D721Med (cell line): ENCODE data around the gene TIMM21.

Source experiments
- DNase-seq: peaks from one replicate; pipeline ENCODE4 v3.0.0; 2011; ENCODE audit warnings: low spot score; ENCODE audit not compliant: insufficient read length
- FAIRE-seq: peaks from 2 replicates; lab custom pipeline; 2011; peaks lifted over from hg19 to GRCh38; lab: Jason Lieb, UNC
- CTCF ChIP-seq: IDR thresholded peaks from 2 replicates; pipeline ENCODE4 v1.5.1; 2012; ENCODE audit warnings: mild to moderate bottlenecking, control low read depth; ENCODE audit not compliant: insufficient read depth; ENCODE audit errors: missing control alignments

Gene TIMM21, protein sequence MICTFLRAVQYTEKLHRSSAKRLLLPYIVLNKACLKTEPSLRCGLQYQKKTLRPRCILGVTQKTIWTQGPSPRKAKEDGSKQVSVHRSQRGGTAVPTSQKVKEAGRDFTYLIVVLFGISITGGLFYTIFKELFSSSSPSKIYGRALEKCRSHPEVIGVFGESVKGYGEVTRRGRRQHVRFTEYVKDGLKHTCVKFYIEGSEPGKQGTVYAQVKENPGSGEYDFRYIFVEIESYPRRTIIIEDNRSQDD

DNA sequence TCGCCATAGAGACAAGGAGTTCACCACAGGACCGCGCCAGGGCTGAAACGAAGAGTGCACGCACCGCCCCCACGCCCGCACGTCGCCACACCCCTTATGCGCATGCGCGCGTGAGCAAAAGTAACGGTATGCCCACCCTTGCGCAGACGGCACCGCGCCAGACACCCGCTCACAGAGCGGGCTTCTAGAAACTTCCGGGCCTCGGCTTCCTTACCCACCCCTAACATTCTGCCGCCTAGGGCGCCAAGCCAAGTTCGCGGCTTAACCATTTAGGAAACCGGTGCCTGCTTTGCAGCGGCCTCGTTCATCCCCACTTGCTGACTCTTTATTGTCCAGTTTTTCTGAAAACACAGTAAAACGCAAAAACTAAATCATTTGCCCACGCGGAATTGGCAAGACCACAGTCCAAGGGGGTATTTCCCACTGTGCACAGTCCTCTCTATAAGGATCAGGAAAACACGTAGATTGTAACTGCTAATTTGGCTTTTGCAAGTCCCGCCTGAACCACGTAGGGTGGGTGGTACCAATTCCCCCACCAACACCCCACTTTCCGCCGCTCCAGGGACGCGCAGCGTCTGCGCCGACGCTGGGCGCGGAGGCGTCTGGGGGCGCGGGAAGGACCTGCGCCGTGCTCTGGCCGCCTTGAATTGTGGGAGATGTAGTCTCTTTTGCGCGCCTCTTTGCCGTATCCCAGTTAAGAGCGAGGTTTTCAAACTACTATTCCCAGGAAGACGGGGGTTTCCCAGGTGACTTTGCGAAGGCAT, at the start of gene TIMM21, which contains the start of gene FBXO15:
Gene TIMM21, plus strand, starts transcription at position 745 of the 764 bp plus-strand sequence. CDS start 286 bp downstream, outside the sequence.
Gene FBXO15, minus strand, starts transcription at position 56 of the 764 bp plus-strand sequence. Its CDS starts 49 bp downstream, at position 7.
- DNase-seq (peak; percentile 97), FAIRE-seq (peak; percentile 100)
- TF ChIP-seq CTCF, result no peak

- no peak for TF ChIP-seq CTCF
- DNase-seq (no peak), FAIRE-seq (peak; percentile 97)
Observed at GRCh38 chr18:74108460-74108859, 39.9 kb upstream of the TIMM21 start.

DNA sequence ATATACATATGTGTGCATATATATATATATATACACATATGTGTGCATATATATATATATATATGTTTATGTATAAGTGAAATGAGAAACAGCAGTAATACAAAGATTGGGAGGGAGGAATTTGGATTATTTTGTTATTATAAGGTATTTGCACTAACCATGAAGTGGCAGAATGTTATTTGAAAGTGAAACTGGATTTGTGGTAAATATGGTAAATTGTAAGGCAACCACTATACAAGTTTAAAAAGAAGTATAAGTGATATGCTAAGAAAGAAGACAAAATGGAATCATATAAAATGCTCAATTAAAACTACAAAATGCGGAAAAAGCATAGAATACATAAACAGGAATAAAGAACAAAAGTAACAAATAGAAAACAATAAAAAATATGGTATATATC, 38.2 kb upstream of the TIMM21 start:
- no peak for FAIRE-seq
- TF ChIP-seq CTCF, result no peak

GRCh38 chr18:74110976-74111375, 37.3 kb upstream of the TIMM21 start:
- no peak for TF ChIP-seq CTCF
- DNase-seq (no peak), FAIRE-seq (no peak)

More for the DNA sequence above, 38.2 kb upstream of the TIMM21 start:
- no peak for DNase-seq

GRCh38 chr18:74113711-74114110, 34.6 kb upstream of the TIMM21 start:
- peak; percentile 94 for FAIRE-seq
- TF ChIP-seq CTCF, result no peak

GRCh38 chr18:74114116-74114515, 34.2 kb upstream of the TIMM21 start:
- no peak for TF ChIP-seq CTCF
- no peak for DNase-seq
- peak; percentile 25 for FAIRE-seq

More at GRCh38 chr18:74113711-74114110, 34.6 kb upstream of the TIMM21 start:
- no peak for DNase-seq
